Parathyroid adenoma (tissue), 2 donors: Measurements from ENCODE around the gene CNGA3.

ENCODE experiments used
- H2AFZ ChIP-seq: fragments of 300-600 bp; sonication (generic); one replicate; pipeline ENCODE4 v1.7.0; 2017; ENCODE audit warnings: antibody characterized with exemption, mild to moderate bottlenecking
- H3K27ac ChIP-seq: fragments of 300-600 bp; sonication (generic); one replicate; pipeline ENCODE4 v1.7.0; 2017
- H3K27me3 ChIP-seq: fragments of 300-600 bp; sonication (generic); one replicate; pipeline ENCODE4 v1.7.0; 2017; ENCODE audit warnings: low read length; ENCODE audit not compliant: control insufficient read depth, insufficient read depth
- H3K36me3 ChIP-seq: fragments of 300-600 bp; sonication (generic); one replicate; pipeline ENCODE4 v1.7.0; 2017; ENCODE audit warnings: low read length; ENCODE audit not compliant: control insufficient read depth, insufficient read depth
- H3K4me1 ChIP-seq: fragments of 300-600 bp; sonication (generic); one replicate; pipeline ENCODE4 v1.7.0; 2017; ENCODE audit warnings: control low read depth
- H3K4me2 ChIP-seq: fragments of 300-600 bp; sonication (generic); one replicate; pipeline ENCODE4 v1.7.0; 2017; ENCODE audit warnings: low read length
- H3K4me3 ChIP-seq: fragments of 300-600 bp; sonication (generic); one replicate; pipeline ENCODE4 v1.7.0; 2017; ENCODE audit warnings: low read depth, low read length
- H3K79me2 ChIP-seq: fragments of 300-600 bp; sonication (generic); one replicate; pipeline ENCODE4 v1.7.0; 2017; ENCODE audit warnings: control low read depth
- H3K9ac ChIP-seq: fragments of 300-600 bp; sonication (generic); one replicate; pipeline ENCODE4 v1.7.0; 2017; ENCODE audit warnings: mild to moderate bottlenecking
- H3K9me3 ChIP-seq: fragments of 300-600 bp; sonication (generic); one replicate; pipeline ENCODE4 v1.7.0; 2017; ENCODE audit warnings: low read length; ENCODE audit not compliant: control insufficient read depth
- CTCF ChIP-seq: fragments of 300-600 bp; sonication (generic); IDR thresholded peaks from one replicate; pipeline ENCODE4 v1.7.0; 2017; ENCODE audit warnings: antibody characterized with exemption, mild to moderate bottlenecking
- donor health status: primary hyperparathyroidism.

Gene CNGA3

GRCh38 chr2:98436734-98437133 lies 90.5 kb downstream of the CNGA3 start:
- Histone ChIP-seq H3K36me3 (no peaks in the 10 kb centered on the region), H3K4me2 (no peak overlapping the region), H3K79me2 (no peaks in the 10 kb centered on the region), H3K27me3 (no peaks in the 10 kb centered on the region), H3K9ac (no peak overlapping the region), H2AFZ (no peak overlapping the region), H3K9me3 (no peaks in the 10 kb centered on the region), H3K4me3 (no peak overlapping the region), H3K4me1 (no peaks in the 10 kb centered on the region), H3K27ac (no peak overlapping the region)
- TF ChIP-seq CTCF = no peak

GRCh38 chr2:98438190-98439133 lies 92.2 kb downstream of the CNGA3 start:
- TF ChIP-seq CTCF = no peak
- Histone ChIP-seq H3K4me1 (no peaks in the 10 kb centered on the region), H3K27ac (no peak overlapping the region), H3K4me3 (no peak overlapping the region), H3K4me2 (no peak overlapping the region), H3K9ac (no peak overlapping the region), H3K9me3 (no peaks in the 10 kb centered on the region), H3K36me3 (no peaks in the 10 kb centered on the region), H3K79me2 (no peaks in the 10 kb centered on the region), H2AFZ (no peak overlapping the region), H3K27me3 (no peaks in the 10 kb centered on the region)

GRCh38 chr2:98441706-98442450 lies 95.6 kb downstream of the CNGA3 start:
- no peaks in the 10 kb centered on the region for H3K27me3 ChIP-seq
- H3K9me3 ChIP-seq = no peaks in the 10 kb centered on the region
- peaks cover 6% of the 10 kb centered on the region for H3K4me1 ChIP-seq
- H3K36me3 ChIP-seq = no peaks in the 10 kb centered on the region
- no peak overlapping the region for H3K9ac ChIP-seq
- no peak for TF ChIP-seq CTCF
- H3K27ac ChIP-seq = no peak overlapping the region
- no peak overlapping the region for H3K4me2 ChIP-seq
- H3K4me3 ChIP-seq = no peak overlapping the region
- peaks cover 12% of the 10 kb centered on the region for H3K79me2 ChIP-seq
- no peak overlapping the region for H2AFZ ChIP-seq

GRCh38 chr2:98442488-98442887 lies 96.2 kb downstream of the CNGA3 start:
- H3K27ac ChIP-seq = no peak overlapping the region
- H2AFZ ChIP-seq = no peak overlapping the region
- no peaks in the 10 kb centered on the region for H3K27me3 ChIP-seq
- H3K9ac ChIP-seq = no peak overlapping the region
- H3K4me3 ChIP-seq = no peak overlapping the region
- H3K36me3 ChIP-seq = no peaks in the 10 kb centered on the region
- H3K4me2 ChIP-seq = no peak overlapping the region
- H3K4me1 ChIP-seq = peaks cover 6% of the 10 kb centered on the region
- TF ChIP-seq CTCF = no peak
- peaks cover 13% of the 10 kb centered on the region for H3K79me2 ChIP-seq
- H3K9me3 ChIP-seq = no peaks in the 10 kb centered on the region
